ENCODE data around the gene SGMS2. TPM values are rescaled to one million over a fixed set of nuclear protein-coding genes. Genes with fewer than 3 reads are reported as not detected.
A peak's percentile ranks its signal among the peaks of the same experiment; 100 is the strongest.

Gene SGMS2
- total and polyA plus RNA-seq, 10 of the 15 experiments (the other 5 are each of a cell fraction or from before 2014, with no cell fraction given): under 0.01 to 3.2 (median 0.17) TPM; not detected in 4

GRCh38 chr4:107818301-107818910 lies 6.3 kb upstream of the SGMS2 start:
- SMC1A ChIA-PET (ENCODE audit: uncharacterized antibody, unreplicated experiment): no interaction called here

More at GRCh38 chr4:107818301-107818910, 6.3 kb upstream of the SGMS2 start:
- ChIA-PET CTCF (no interaction called here), POLR2A (no interaction called here), RAD21 (ENCODE audit: unreplicated experiment) (no interaction called here)
- ATAC-seq (peak; percentile 47), FAIRE-seq (no peak), DNase-seq (ENCODE audit: low read depth, low spot score) (no peak)
- Histone ChIP-seq H2AFZ (ENCODE audit: control insufficient read depth, low read depth, low read length) (no peak overlapping the region), H3K9me3 (replicated peaks; ENCODE audit: control insufficient read depth, insufficient read depth, low read length) (no peaks in the 10 kb centered on the region), H3K4me2 (ENCODE audit: control insufficient read depth, insufficient read depth) (no peak overlapping the region), H3K27me3 (replicated peaks in 1 of 2; ENCODE audit: control insufficient read depth in 2 of 2, insufficient read depth in 2 of 2, low read length in 1 of 2) (no peaks in the 10 kb centered on the region), H3K4me3 (no peak overlapping the region), H3K36me3 (ENCODE audit: control insufficient read depth in 2 of 2, insufficient read depth in 2 of 2, low read length in 1 of 2) (no peaks in the 10 kb centered on the region), H3K4me1 (ENCODE audit: control insufficient read depth, insufficient read depth, low read length) (no peaks in the 10 kb centered on the region), H3K27ac (ENCODE audit: control insufficient read depth, insufficient read depth) (no peak overlapping the region), H3K9ac (ENCODE audit: control insufficient read depth, insufficient read depth, low read length) (no peak overlapping the region), H3K79me2 (ENCODE audit: control insufficient read depth, insufficient read depth, low read length) (no peaks in the 10 kb centered on the region), H4K20me1 (ENCODE audit: control insufficient read depth, insufficient read depth) (no peaks in the 10 kb centered on the region)
- TF ChIP-seq USF1 (IDR thresholded peaks at IDR 0.05; ENCODE audit: borderline replicate concordance, extremely low read length, insufficient read depth, low read depth, low read length): no peak
- no peak for TF ChIP-seq FOXM1 (IDR thresholded peaks at IDR 0.05; ENCODE audit: low read depth, low read length)
- TF ChIP-seq MTA2 (IDR thresholded peaks at IDR 0.05; ENCODE audit: low read depth): no peak
- no peak for TF ChIP-seq IRF4 (IDR thresholded peaks at IDR 0.05; ENCODE audit: low read depth, low read length)
- TF ChIP-seq PAX5 (IDR thresholded peaks at IDR 0.05; ENCODE audit: borderline replicate concordance, low read depth, low read length): no peak
- no peak for TF ChIP-seq GABPA (IDR thresholded peaks at IDR 0.05; ENCODE audit: low read depth)
- 0 out of 2 replicates have a peak, but pooled peaks have one; percentile 57 for TF ChIP-seq ATF7 (IDR thresholded peaks at IDR 0.05; ENCODE audit: low read depth)
- no peak for TF ChIP-seq ZNF687 (IDR thresholded peaks at IDR 0.05)
- TF ChIP-seq RUNX3 (IDR thresholded peaks at IDR 0.05; ENCODE audit: low read length): peak; percentile 26; the same call in 1 of the 2 replicates
- intact Hi-C loops (cut with micrococcal nuclease; ENCODE audit: unreplicated experiment): no loop called here
- WGBS (ENCODE audit: insufficient coverage, insufficient replicate concordance, low lambda C conversion rate, missing lambda C conversion rate): 41% methylated on average over 3 of the region's 3 CpGs
- BruUV-seq (replicated peaks): no TSS peak
- in situ Hi-C loops (cut with MboI): no loop called here
